Daoy (cell line): ENCODE results near the gene PHF21B. TPM values are rescaled to one million over a fixed set of nuclear protein-coding genes. Genes with fewer than 3 reads are reported as not detected.
"Not testable (repeated sequence)": the region's sequence is repeated elsewhere in the genome, so short reads cannot be mapped to it uniquely, and the experiment has no call there.

Source experiments
- DNase-seq: peaks from one replicate; pipeline ENCODE4 v3.0.0-alpha.2; 2015; ENCODE audit warnings: low read depth
- total RNA-seq: library from RNA; depleted of rRNA; stranded (reverse); fragments of >200 nt; shearing (Covaris generic); gene quantifications from 2 replicates; pipeline ENCODE4 v1.2.3, GENCODE V29; 2014

PHF21B gene
- total RNA-seq, 1 experiment from 2014 or later, result 0.57 TPM

- no peak for DNase-seq
Observed at GRCh38 chr22:44918166-44918924, 91.5 kb downstream of the PHF21B start.

DNA sequence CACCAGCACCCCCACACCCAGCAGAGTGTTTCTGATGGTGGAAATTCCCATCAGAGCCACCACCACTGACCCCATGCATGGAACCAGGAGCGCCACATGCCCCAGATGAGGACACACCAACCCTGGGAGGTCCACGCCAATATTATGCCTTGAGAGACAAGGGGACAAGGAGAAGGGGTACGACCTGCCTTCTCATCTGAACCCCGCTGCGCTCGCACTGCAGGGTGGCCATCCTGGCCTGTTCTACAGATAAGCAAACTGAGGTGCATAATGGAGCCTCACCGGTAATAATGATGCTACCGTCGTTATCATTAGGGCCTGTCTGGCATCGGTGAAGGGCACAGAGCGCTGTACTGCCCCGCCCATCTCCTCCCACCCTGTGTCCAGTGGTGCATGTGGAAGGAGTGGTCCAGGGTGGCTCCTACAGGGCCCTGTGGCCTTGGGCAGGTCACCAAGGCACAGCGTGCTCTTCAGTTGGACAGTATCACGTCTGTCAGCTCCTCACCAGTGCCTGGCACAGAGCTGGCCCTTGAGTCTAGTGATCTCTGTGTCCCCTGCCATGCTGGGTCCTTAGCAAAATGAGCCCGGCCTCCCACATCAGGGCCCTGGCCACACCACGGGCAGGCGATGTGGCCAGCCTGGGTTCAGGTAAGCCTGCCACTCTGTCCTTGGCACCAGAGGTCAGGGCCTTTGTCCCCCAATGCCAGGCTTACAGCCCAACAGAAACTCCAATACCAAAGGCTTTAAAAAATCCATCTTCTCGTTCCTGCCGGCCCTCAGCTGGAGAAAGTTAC is 92.2 kb downstream of the PHF21B start:
- DNase-seq, result no peak

DNA sequence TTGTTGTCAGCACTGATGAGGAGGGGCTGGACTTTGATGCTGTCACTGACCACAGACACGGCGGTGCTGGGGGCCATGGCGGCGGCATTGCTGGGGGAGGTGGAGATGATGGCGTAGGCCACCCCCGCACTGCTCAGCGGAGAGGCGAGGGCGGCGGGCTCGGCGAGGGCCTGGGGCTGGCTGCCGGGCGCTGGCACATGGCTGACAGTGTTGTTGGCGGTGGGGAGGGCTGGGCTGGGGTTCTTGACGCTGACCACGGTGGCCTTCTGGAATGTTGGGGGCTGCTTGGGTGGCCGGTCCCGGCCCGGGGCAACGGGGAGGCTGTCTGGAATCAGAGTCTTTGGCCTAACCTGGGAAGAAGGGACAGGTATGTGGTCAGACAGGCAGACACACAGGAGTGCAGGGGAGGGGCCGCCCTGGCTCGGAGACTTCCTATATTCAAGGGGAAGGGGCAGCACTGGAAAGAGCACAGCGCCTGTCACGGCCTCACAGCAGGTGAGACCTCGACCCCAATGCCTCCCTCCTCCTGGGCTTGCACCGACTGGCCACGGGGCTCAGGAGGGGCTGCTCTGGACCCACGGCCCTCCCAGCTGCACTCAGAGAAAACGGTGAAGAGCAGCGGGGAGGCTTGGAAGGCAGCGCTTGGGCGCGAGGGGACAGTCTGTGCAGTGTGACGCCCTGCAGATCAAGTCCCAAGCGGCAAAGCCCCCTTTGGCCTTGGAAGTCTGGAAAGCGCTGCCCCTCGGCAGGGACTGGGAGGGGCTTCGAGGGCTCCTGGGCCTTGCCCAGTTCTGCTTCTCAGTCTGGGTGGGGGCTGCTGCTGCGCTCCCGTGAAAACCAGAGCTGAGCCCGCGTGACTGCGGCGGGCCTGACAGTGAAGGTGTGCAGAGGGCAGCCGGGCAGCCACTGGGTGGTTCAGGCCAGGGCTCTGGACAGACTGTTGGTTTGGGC is 93.2 kb downstream of the PHF21B start:
- no peak for DNase-seq

DNA sequence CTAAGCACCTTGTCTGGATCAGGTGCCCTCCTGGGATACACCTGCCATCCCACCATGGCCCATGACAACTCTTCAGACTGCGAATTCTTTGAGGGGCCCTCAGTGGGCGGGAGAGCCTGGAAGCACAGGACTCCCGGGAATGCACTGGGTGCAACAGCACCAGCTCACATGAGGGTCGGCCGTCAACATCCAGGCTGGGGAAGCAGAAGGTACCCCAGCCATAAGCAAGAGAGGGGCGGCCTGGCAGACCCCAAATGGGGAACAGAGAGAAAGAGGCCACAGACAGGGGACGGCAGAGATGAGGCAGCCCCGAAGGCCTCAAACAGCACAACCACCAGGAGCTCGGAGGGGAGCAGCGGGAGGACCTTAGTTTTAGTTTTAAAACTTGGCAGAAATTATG is 94.4 kb downstream of the PHF21B start:
- no peak for DNase-seq

DNA sequence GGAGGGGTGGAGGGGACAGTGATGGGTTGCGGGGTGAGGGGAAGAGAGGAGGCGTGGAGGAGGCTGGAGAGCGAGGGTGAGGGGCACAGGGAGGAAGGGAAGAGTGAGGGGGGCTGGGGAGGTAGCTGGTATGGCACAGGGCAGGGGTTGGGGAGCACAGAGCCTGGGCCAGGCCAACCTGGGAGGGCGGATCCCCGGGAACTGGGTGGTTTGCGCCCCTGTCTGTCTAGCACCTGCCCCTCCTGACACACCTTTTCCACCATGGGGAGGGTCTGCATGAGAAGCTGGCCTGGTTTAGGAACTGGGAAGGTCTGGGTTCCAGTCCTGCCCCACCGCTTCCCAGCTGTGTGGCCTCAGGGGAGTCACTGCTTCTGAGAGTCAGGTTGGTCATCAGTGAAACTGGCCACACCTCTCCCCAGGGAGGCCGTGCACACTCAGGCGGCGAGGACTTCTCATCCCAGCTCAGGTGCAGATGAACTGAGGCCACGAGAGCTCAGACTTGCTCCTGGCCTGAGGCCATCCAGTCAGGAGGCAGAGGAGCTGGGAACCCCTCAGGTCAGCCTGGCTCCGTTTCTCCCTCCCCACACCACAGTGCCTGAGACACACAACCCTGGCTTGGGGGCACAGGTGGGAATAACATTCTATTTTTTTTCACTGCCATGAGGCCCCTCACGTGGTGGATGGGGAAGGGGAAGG is 95.6 kb downstream of the PHF21B start:
- DNase-seq, result no peak

DNA sequence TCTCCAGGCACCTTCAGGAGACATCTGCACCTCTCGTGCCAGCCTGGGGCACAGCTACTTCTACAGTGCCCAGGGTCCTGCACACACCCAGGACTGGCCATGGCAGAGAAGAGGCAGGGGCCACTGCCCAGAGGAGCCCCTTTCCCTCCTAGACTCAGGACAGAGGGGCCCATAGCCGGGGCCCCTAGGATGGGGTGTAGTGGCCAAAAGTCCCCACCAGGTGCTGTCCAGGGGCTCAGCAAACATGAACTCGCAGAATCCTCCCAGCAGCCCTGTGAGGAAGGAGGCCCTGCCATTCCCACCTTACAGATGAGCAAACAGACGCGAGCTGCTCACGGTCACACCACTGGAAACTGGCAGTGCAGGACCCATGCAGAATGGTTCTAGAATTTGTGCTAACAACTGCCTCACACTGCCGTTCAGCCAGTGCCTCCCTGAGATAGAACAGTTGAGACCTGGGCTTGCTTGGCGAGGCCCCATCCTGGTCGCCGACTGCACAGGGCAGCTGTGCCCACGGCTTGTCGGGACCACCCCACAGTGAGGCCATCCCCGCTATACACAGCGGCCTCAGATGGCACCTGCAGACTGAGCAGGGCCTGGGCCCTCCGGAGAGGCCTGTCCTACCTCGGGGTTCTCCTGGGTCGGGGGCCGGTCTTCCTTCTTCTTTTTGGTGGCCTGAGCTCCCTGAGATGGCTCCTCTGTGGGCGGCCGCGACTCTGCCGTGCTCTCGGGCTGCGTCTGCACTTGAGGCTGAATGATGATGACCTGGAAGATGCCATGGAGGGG is 96.4 kb downstream of the PHF21B start:
- DNase-seq, result no peak

DNA sequence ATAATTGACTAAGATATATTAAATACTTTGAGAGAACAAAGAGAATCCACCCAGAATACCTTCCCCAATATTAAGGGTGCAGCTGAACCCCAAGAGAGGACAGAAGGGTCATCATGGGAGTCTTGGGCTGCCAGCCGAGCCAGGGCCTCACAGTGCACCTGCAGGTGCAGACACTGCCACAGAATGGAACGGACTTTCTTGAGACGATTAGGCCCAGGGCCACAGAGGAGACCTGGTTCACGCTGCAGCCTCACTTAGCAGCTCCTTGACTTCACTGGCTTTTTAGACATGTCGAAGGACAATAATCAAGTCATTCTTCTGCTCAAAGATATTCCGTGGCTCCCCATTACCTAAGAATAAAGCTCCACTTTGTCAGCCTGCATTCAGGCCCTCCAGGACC is 100.6 kb downstream of the PHF21B start:
- DNase-seq, result no peak

- no peak for DNase-seq
Observed at GRCh38 chr22:44907765-44908737, 101.8 kb downstream of the PHF21B start.

DNA sequence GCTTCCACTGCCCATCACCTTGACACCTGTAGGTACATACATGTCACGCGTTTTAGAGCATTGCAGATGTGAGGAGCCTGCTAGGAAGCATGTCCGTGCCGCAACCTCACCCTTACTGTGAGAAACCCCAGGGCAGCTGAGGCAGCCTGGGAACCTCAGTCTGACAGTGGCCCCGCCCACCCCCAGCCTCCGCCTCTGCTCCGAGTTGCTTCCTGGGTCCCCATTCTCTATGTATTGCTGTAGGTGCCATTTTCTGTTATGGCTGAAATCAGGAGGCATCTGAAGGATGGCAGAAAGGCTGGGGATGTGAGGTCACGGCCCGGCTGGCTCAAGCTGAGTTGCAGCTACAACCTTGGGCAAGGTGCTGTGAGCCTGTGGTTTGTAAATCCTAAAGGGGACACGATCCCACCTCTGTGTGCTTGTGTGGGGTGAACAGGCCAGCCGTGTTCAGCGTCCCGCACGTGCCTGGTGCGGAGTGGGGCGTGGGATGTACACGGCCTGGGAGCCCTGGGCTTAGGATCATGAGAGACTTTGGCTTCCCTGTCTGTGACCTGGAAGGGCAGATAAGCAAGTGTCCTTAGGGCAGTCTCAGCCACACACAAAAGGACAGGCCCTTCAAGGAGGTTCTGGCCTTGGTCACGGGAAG is 102.7 kb downstream of the PHF21B start:
- no peak for DNase-seq

- DNase-seq, result no peak
Observed at GRCh38 chr22:44906248-44906936, 103.4 kb downstream of the PHF21B start.

DNA sequence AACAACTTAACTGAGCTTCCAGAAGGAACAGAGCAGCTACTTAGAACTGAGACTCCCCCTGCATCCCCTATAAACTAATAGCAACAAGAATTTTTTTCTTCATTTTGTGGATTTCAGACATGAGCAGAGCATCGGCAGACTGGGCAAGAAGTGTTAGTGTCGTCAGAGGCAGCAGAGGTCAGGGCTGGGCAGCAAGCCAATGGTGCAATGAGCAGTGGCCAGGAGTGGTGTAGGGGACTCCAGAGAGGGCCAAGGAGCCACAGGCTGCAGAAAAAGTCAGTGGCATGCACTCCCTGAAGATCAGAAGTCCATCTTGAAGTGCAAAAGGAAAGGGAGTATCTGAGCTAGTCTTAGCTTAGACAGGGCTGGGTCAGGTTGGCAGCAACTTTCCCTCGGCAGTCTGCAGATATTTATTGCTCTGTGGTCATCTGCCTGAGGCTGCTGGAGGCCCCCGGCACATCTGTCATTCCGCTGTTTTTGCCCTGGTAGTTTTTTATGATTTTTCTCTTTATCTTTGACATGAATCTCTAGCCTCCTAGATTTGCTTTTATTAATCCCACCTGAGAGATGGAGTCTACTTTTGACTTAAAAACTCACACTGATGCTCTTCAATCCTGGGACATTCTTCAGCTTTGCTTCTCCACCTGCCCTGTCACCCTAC is 105.2 kb downstream of the PHF21B start:
- not testable (repeated sequence) for DNase-seq

- DNase-seq, result not testable (repeated sequence)
Observed at GRCh38 chr22:44903164-44903563, 106.6 kb downstream of the PHF21B start.

DNA sequence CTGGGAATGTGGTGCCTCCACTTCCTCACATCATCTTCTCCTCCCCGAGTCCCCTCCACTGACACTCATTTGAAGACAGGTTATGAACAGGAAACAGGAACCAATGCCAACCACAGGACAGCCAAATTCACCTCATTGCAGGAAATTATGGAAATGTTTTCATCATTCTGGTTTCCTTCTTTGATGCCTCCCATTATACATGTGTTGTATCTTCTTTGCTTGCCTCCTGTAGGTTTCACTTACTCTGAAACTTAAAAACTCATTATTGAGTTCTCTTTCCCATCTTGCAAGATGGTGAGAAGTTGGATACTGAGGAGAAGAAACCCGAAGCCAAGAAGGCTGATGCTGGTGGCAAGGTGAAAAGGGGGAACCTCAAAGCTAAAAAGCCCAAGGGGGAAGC is 108.5 kb downstream of the PHF21B start:
- no peak for DNase-seq

DNA sequence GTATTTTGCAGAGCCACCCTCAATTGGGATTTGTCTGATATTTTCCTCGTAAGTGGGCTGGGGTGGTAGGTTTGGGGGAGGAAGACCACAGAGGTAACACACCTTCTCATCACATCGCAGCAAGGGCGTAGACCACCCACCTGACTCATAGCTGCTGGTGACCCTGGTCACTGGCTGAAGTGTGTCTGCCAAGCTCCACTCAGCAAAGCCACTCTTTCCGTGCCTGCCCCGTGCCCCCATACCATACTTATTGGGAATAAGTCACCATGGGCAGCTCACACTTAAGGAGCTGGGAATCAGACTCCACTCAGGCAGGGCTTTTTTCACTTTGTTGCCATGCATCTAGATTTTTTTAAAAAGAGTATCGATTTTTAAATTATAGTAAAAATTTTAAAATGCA is 111.6 kb downstream of the PHF21B start:
- DNase-seq, result no peak

- no peak for DNase-seq
Observed at GRCh38 chr22:44895296-44896055, 114.3 kb downstream of the PHF21B start.

GRCh38 chr22:44894782-44895181 is 115.0 kb downstream of the PHF21B start:
- DNase-seq, result no peak

- no peak for DNase-seq
Observed at GRCh38 chr22:44894321-44894720, 115.5 kb downstream of the PHF21B start.
